ENCODE data around the gene PSMG2. TPM values are rescaled to one million over a fixed set of nuclear protein-coding genes. Genes with fewer than 3 reads are reported as not detected.

PSMG2 gene
- total and polyA plus RNA-seq, 12 donors: 36.2 to 64.7 (median 47.6) TPM

DNA sequence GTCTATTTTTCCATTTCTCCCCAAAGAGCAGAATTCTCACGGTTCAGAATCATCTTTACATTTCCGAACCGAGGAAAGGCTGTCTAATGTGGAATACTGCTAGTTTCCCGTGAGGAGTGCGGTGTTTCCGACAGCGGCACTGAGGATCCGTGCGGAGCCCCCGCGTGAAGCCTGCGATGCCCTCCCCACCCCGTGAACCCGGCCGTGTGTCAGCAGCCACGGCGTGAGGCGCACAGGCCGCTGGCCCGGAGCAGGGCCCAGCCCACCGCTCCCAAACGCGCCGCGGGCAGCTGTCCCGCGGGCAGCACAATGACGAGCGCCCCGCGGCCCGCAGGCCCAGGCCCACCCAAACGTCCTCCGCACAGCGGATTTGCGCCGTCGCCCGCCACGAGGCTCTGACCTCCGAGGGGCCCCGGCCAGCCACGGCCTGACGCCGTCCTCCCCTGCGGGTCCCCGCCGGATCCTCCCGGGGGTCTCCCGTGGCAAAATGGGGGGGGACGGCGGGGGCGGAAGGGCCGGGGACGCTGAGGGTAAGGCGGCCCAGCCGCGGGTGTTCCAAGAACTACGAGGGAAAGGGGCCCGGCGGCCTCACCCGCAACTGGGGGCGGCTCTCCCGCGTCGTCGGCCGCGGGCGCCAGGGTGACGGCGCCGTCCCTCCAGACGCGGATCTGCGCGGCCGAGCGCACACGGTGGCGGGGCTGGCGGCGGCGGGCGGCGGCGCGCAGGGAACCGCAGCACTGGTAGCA, 45.7 kb upstream of the PSMG2 start:
- intact Hi-C loops (cut with DNase I): loop anchor here in 6 of 10 donors (5.0 to 10.0 kb wide), 7 partner anchors 112 to 280 kb away; partner anchors contain the start of genes PRELID3A (in 3 of the 6) and AFG3L2 (in 1 of the 6)
- no peaks in the 10 kb centered on the region for H3K27me3 ChIP-seq
- 0 to 1% methylated on average over 77 to 89 of the region's 89 CpGs for WGBS, 2 donors
- no peak for TF ChIP-seq CTCF (IDR thresholded peaks at IDR 0.05)
- peak overlapping the region; percentile 67 to 89 (median 82) for H3K4me3 ChIP-seq
- H3K9me3 ChIP-seq: no peaks in the 10 kb centered on the region
- peaks cover 0 to 14% (median 0%) of the 10 kb centered on the region in 9 donors for H3K36me3 ChIP-seq
- H3K27ac ChIP-seq: peak overlapping the region; percentile 73 to 98 (median 95)
- peaks cover 2 to 46% (median 31%) of the 10 kb centered on the region in 9 donors for H3K4me1 ChIP-seq
- DNase-seq (peak; percentile 27 to 53), ATAC-seq (peak; percentile 49 to 76 (median 70))

DNA sequence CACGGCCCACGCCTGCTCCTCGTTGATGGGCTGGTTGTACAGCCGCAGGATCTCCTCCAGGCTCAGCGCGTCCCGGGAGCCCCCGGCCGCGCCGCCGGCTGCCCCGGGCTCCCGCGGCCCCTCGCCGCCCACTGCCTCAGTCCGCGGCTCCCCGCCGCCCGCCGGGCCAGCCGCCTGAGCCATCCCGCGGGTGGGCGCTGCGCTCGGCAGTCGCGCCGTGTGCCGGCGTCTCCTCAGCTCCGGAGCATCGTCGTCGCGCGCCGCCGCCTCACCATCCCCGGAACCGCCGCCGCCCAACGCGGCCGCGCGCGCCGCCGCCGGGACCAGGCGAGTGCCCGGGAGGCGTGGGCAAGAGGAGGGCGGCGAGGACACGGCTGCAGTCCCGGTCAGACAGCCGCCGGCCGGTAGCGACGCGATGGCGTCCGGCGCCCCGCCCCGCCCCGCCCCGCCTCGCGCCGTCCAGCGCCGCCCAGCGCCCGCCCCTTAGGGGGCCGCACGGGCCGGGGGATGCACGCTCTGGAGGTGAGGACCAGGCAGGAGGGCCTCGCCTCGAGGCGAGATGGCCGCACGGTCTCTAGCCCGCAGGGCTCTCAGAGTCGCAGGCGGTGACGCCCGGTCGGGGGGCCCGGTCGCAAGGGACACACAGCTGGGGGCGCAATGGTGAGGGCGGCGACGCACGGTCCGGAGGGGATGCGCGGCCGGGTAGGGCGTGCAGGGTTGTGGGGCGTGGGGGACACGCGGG, 45.0 kb upstream of the PSMG2 start, which contains the start of gene SPIRE1:
Gene SPIRE1, minus strand, starts transcription at position 424 of the 742 bp plus-strand sequence. Its CDS starts 241 bp downstream, at position 183.
- H3K4me1 ChIP-seq: peaks cover 1 to 42% (median 26%) of the 10 kb centered on the region in 9 donors
- H3K27me3 ChIP-seq: no peaks in the 10 kb centered on the region
- peak in 3 of 9 donors; percentile 25 to 43 (median 28) for TF ChIP-seq CTCF (IDR thresholded peaks at IDR 0.05)
- peak within 1 kb of the TSS; percentile 73 to 98 (median 95) for H3K27ac ChIP-seq
- intact Hi-C loops (cut with DNase I): loop anchor here in 7 of 10 donors (1.0 to 10.0 kb wide), 11 partner anchors 113 to 281 kb away; partner anchors contain the start of genes PRELID3A (in 3 of the 7) and AFG3L2 (in 1 of the 7)
- H3K4me3 ChIP-seq: peak within 1 kb of the TSS; percentile 67 to 89 (median 82)
- WGBS, 2 donors: 0% methylated on average over 65 to 112 of the region's 112 CpGs
- peak; percentile 73 to 79 for DNase-seq
- H3K36me3 ChIP-seq: peaks cover 0 to 16% (median 0%) of the 10 kb centered on the region in 9 donors
- no peaks in the 10 kb centered on the region for H3K9me3 ChIP-seq
- ATAC-seq: peak; percentile 83 to 94 (median 88)

- no peaks in the 10 kb centered on the region for H3K9me3 ChIP-seq
- no peaks in the 10 kb centered on the region for H3K27me3 ChIP-seq
- no peak for TF ChIP-seq CTCF (IDR thresholded peaks at IDR 0.05)
- intact Hi-C loops (cut with DNase I): loop anchor here in 7 of 10 donors (1.0 to 10.0 kb wide), 11 partner anchors 114 to 281 kb away; partner anchors contain the start of genes PRELID3A (in 3 of the 7) and AFG3L2 (in 1 of the 7)
- H3K36me3 ChIP-seq: peaks cover 0 to 16% (median 0%) of the 10 kb centered on the region in 9 donors
- ATAC-seq: peak; percentile 14 to 47 (median 38)
- H3K27ac ChIP-seq: peak overlapping the region; percentile 54 to 98 (median 95)
- 14 to 17% methylated on average over 42 of the region's 42 CpGs for WGBS, 2 donors
- peaks cover 0 to 35% (median 21%) of the 10 kb centered on the region in 9 donors for H3K4me1 ChIP-seq
- H3K4me3 ChIP-seq: peak overlapping the region; percentile 67 to 89 (median 82)
- no peak for DNase-seq
Measured at GRCh38 chr18:12658426-12659138, 44.3 kb upstream of the PSMG2 start.
